WTC11 (cell line): Measurements from ENCODE around the gene NPLOC4.

Source experiments
- CREM ChIP-seq: sonication (generic); formaldehyde crosslinking; IDR thresholded peaks from 2 replicates; pipeline ENCODE4 v1.8.1; 2022; ENCODE audit warnings: mild to moderate bottlenecking, missing genetic modification reagents, moderate library complexity
- ESRRA ChIP-seq: sonication (generic); formaldehyde crosslinking; IDR thresholded peaks from 2 replicates; pipeline ENCODE4 v1.8.1; 2022; ENCODE audit warnings: mild to moderate bottlenecking, missing genetic modification reagents, borderline replicate concordance
- ZNF396 ChIP-seq: fragments of 250-450 bp; sonication (Bioruptor Pico); IDR thresholded peaks from 2 replicates; pipeline ENCODE4 v1.8.0; 2021; ENCODE audit warnings: mild to moderate bottlenecking, moderate library complexity, borderline replicate concordance
- TF ChIP-seq, protein P1 (sequence below): fragments of 200-600 bp; IDR thresholded peaks from 2 replicates; pipeline ENCODE4 v1.8.0; 2022; ENCODE audit warnings: antibody characterized with exemption

- TF ChIP-seq ZNF396 (CRISPR knock-in tag) (no peak), CREM (CRISPR knock-in tag) (no peak), ESRRA (CRISPR knock-in tag) (no peak)
- TF ChIP-seq, protein P1, sequence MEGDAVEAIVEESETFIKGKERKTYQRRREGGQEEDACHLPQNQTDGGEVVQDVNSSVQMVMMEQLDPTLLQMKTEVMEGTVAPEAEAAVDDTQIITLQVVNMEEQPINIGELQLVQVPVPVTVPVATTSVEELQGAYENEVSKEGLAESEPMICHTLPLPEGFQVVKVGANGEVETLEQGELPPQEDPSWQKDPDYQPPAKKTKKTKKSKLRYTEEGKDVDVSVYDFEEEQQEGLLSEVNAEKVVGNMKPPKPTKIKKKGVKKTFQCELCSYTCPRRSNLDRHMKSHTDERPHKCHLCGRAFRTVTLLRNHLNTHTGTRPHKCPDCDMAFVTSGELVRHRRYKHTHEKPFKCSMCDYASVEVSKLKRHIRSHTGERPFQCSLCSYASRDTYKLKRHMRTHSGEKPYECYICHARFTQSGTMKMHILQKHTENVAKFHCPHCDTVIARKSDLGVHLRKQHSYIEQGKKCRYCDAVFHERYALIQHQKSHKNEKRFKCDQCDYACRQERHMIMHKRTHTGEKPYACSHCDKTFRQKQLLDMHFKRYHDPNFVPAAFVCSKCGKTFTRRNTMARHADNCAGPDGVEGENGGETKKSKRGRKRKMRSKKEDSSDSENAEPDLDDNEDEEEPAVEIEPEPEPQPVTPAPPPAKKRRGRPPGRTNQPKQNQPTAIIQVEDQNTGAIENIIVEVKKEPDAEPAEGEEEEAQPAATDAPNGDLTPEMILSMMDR = no peak
Measured at GRCh38 chr17:81647640-81648012, 10.7 kb upstream of the NPLOC4 start.
